Thyroid gland (tissue), 4 donors: ENCODE measurements around the gene ACOT8.

ENCODE experiments used
- CTCF ChIP-seq, 6 experiments: fragments of 200-600 bp in 3 of 6; fragments of 450-650 bp in 3 of 6; sonication (generic) in 3 of 6; IDR thresholded peaks; one replicate each; pipeline ENCODE4 v1.5.1; 2016 to 2019; ENCODE audit warnings: antibody characterized with exemption in 6 of 6, mild to moderate bottlenecking in 2 of 6, inconsistent platforms in 1 of 6, moderate library complexity in 1 of 6
- POLR2A ChIP-seq, 2 donors: fragments of 450-650 bp; IDR thresholded peaks; one replicate each; pipeline ENCODE4 v1.6.1; 2017; ENCODE audit warnings: antibody characterized with exemption in 2 of 2, mild to moderate bottlenecking in 2 of 2, moderate library complexity in 1 of 2

DNA sequence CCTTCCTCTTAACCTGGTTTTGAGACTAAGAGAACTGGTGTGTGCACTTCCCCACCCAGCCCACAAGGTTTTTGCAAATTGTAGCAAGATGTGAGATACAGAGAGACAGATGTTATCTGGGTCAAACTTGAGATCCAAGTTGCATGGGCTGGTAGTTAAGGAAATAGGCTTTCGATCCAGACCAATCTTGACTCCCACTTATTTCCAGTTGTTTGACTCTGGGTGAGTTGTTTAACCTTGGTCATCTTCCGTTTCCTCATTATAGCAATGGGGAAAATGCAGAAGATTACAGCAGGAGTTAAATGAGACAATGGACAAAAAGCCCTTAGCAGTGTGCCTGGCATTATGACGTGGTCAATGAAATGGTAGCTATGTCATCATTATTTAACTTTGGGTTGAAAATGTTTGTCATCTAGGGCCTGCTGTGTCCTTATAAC lies 21.8 kb downstream of the ACOT8 start:
- TF ChIP-seq CTCF (IDR thresholded peaks at IDR 0.05) (peak in 1 of 6 experiments; percentile 4), POLR2A (IDR thresholded peaks at IDR 0.05) (no peak)
